HG02759 (cell line): ENCODE measurements around the gene NTRK2.
A peak's percentile ranks its signal among the peaks of the same experiment; 100 is the strongest.

Source experiments
- ATAC-seq: cut with Tn5 transposase; IDR thresholded peaks from one replicate; pipeline ENCODE4 v1.9.1; 2021; ENCODE audit warnings: mild to moderate bottlenecking, moderate library complexity; ENCODE audit not compliant: unreplicated experiment

The NTRK2 gene

DNA sequence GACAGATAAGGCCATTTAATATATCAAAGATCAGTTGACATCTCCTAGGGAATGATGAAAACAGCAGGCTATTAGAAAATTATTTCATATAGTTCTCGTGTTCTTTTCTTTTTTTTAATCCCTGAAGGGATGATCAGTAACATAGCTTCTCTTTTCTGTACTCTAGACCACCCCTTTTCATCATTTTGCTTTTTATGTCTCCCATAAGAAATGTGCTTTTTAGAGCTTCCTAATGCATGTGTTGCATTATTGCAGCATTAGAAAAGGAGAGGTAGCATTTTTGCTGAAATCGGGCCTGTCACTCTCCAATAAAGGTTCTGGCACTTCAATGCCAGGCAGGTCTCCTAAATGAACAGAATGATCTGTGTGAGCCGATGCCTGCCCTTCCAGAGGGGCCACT is 143.3 kb downstream of the NTRK2 start:
- ATAC-seq: no peak

DNA sequence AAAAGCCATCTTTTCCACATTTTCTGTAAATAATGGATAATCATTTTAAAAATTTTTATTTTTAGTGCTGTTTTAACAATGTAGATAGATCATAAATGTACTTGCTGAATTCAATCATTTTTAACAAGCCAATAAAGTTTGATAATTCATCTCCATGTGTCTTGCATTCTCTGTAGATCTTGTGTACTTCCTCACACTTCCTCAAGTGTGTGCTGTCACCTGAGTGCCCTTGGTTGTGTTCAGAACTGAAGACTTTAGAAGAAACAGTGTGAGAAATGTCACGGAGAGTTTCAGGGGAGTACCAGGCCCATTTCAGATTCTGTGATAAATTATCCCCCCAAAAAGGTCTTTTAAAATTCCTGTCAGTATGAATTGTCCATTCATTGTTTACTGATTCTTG is 146.0 kb downstream of the NTRK2 start:
- ATAC-seq: no peak

DNA sequence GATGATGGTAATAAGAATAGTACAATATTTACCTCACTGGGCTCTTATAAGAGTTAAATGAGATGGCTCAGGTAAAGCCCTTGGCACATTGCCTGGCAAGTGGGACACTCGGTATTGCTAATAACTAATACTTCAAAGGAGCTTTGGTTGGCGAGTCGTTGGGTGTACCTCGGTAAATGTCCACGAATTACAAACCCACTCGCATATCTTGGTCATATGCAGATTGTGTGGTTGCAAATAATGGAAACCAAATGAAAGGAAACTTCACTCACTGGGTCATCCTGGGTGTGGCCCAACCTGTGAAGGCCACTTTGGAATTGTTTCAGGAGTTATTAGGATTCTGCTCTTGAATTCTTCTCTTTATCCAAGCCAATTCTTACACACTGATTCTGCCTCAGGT is 147.5 kb downstream of the NTRK2 start:
- no peak for ATAC-seq

GRCh38 chr9:84818791-84819190 is 149.3 kb downstream of the NTRK2 start:
- no peak for ATAC-seq

DNA sequence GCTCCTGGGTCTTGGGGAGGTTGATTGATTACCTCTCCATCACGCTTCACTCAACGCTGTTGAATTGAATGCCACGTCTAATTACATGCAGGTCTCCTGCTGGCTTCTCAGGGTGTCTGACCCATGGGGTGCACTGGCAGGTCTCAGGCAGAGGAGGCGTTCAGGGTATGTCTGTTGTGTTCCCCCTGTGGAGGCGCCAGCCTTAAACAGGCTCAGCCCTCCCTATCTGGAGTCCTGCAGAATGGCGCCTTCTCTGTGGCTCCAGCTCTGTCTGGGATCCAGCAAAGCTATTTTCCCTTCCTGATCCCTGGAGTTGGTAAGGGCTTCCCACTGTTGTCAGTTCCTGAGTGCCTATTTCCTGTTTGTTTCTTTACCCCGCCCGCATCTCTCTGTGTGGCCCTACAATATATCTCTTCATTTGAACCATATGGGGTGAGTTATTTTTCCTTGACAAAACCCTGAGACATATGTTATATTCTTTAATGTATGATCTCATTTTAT is 150.0 kb downstream of the NTRK2 start:
- no peak for ATAC-seq

GRCh38 chr9:84821431-84821830 is 151.9 kb downstream of the NTRK2 start:
- no peak for ATAC-seq

DNA sequence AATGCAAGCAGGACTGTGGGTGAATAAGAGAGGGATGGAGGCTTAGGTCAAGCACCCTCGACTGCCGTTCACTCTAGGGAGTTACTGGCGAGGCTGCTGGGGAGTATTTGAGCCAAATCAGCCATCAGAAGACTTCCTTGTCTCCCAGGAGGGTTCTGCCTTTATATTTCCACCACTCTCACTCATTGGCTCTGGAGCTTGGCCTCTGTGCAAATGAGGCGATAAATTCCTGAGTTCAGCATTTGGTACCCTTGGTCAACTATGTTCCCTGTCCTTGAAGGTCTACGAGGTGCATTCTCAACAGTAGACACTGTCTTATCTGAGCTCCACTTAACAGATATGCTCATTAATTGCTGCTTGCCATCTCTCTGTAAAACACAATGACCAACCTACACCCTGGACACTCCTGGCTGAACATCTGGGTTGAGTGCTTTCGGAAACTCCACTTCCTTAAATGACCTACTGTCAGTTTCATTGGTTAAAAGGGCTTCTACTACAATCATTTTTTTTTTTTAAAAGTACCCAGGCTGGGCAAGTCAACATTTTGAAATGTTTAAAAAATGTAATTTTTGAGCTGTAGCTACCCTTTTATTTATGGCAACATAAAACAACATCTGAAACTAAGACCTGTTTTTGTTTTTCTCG is 153.2 kb downstream of the NTRK2 start:
- ATAC-seq: peak; percentile 45

DNA sequence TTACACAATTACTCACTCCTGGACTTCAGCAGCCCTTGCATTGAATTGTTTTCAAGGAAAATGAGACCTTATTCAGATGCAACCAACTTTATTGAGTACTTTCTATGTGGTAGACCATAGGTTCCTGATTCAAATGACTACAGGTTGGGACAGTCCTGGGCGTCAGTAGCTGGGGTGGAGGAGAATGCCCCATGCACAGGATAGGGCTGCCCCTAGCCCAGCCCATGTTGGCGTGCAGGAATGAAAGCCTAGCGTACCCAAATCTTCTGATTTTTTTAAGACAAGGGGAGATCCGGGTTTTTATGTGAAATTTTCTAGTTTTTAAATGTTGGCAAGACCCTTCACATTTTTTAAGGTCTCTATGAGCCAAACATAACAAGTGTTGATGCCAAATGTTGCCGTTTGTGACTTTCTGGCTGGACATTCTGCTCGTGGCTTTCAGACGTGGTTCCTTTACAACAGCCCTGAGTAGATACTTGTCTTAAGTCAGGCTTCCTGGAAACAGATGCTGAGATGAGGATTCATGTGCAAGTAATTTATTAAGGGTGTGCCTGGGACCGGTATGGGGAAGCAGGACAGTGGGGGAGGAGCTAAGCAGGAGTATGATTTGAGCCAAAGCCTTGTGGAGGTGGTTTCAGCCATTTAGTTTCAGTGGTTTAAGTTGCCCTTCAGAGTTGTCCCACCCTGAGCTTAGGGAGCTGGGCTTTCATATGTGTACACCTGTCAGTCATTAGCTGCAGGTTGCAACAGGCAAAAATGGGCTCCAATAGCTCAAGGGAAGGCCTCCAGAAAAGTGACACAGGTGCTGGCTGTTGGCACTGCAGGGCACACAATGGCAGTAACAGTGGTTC is 154.1 kb downstream of the NTRK2 start:
- ATAC-seq: peak; percentile 84

GRCh38 chr9:84827216-84827765 is 157.8 kb downstream of the NTRK2 start:
- ATAC-seq: no peak

DNA sequence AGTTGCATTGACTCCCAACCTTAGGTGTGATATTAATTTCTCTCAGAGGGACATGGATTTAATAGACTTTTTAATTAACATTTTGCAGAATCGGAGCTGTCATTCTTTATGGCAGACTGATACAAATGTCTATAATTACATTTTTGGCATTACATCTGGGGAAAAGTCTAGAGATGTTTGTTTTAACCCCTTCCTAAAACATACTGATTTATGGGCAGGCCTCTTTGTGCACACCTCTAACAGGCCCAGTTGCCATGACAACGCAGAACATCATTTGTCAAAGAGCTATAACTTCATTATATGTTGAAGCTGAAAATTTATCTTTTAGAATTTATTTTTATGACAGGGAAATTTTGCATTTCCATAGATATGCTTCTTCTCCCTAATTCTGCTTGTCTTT is 158.5 kb downstream of the NTRK2 start:
- ATAC-seq: no peak

DNA sequence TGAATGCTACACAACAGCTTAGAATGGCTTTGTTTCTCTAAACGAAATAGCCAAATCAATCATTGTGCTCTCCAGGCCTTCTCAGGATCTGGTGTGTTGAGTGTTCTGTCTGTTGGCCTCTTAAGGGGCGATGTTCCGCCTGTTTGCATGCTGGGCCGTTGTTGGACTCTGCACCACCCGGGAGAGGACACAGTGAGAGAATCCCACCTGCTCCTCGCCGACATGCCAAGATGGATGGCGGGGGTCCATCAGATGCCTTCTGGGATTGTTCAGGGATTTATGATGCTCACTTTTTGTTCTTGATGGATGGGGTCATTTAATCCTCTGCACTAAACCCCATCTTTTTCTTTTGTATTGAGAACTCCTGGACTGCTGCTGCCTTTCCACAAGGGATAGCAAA is 159.9 kb downstream of the NTRK2 start:
- no peak for ATAC-seq

DNA sequence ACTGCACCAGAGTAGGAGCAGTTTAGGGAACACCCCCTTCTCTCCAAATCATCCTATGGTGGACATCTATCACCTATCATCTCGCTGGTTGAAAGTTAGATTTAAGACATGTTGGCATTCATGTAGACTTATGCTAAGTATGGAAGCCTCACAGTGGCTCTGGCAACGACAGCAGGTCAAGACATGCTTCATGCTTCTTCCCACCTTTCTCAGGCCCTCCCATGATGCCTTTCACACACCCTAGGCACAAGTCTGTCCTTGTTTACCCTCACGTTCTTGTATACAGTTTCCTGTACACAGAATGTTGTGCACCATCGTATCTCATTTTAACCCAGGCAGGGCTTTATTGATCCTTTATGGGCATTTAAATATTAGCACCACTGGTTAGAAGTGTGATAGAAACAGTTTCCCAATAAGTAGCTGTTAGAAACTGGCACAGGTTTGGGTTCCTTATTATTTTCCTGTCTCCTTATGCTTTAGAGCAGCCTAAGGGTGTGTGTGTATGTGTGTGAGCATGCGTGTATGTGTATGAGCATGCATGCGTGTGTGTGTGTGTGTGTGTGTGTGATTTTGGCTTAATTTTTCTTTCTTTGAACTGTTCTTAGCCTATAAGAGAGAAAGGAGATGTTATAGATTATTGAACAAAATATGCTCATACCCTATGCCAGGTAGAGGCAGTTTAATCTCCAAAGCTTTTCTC is 160.6 kb downstream of the NTRK2 start:
- no peak for ATAC-seq

- ATAC-seq: no peak
Measured at GRCh38 chr9:84831377-84831776, 161.8 kb downstream of the NTRK2 start.

GRCh38 chr9:84832453-84832852 is 162.9 kb downstream of the NTRK2 start:
- no peak for ATAC-seq

DNA sequence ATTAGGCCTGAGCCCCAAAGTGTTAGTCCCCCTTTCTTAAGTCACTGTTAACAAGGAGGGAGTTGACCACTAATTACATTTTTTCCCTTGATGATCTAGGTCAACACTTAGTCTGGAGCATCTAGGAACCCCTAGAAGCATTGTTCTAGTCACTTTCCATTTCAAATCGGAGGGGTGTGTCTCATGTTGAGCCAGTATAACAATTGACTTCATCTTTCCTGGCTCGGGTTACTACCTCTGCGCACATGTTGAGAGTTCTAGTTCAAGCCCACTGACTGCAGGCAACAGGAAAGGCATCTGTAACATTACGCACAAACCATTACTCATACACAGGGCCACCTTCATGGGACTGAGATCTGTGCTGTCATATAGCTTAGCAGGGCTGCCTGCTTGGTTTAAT is 164.9 kb downstream of the NTRK2 start:
- no peak for ATAC-seq

- ATAC-seq: no peak
Measured at GRCh38 chr9:84835745-84836144, 166.2 kb downstream of the NTRK2 start.

DNA sequence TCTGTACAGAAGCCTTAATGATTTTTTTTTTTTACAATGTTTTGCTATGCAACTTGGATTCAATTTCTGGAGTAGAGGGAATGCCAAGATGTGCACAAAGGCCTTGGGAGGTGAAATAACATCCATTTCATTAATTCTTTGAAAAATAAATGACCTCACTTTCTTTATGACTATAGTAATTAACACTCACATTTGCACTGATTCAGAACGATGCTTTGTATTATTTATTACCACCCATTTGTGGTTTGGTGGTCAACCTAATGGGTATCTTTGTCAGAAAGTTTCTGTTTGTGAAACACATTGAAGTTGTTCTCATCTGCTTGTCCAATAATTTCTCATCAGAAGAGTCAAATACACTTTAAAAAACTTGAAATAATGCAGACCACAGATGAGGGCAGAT is 169.3 kb downstream of the NTRK2 start:
- no peak for ATAC-seq

DNA sequence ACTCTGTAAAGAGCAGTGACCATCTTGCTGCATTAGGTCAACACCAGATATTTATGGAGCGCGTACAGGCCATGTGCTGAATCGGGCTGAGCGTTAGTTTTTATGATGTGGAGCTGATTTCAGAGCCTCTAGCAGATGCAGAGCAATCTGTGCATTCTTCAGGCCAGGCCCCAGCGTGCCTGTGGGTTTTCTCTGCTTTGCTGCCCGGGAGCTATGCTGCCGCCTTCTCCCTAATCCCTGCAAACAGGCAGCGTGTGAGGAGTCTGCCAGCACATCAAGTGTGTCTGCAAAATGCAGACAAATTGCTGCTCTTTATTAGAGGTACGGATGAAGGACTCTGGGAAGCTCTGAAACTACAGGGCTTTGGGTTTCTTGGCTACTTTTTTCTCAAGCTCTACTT is 170.0 kb downstream of the NTRK2 start:
- no peak for ATAC-seq

- ATAC-seq: no peak
Measured at GRCh38 chr9:84841931-84842330, 172.4 kb downstream of the NTRK2 start.

- ATAC-seq: no peak
Measured at GRCh38 chr9:84843175-84843824, 173.8 kb downstream of the NTRK2 start.
